H9 (cell line): ENCODE data around the gene KRTAP10-8. TPM values are rescaled to one million over a fixed set of nuclear protein-coding genes. Genes with fewer than 3 reads are reported as not detected.

Experiments
- DNase-seq: peaks from one replicate; pipeline ENCODE4 v3.0.0-alpha.2; 2017
- H2AFZ ChIP-seq: one replicate; pipeline ENCODE4 v1.6.1; 2013; ENCODE audit warnings: mild to moderate bottlenecking, low read length, control low read depth, moderate library complexity
- H2AK5ac ChIP-seq: 2 replicates; pipeline ENCODE4 v1.6.1; 2013; ENCODE audit warnings: low read length, control low read depth, mixed read lengths; ENCODE audit not compliant: insufficient read length
- H2BK120ac ChIP-seq: one replicate; pipeline ENCODE4 v1.6.1; 2013; ENCODE audit warnings: low read depth, mild to moderate bottlenecking, low read length, control low read depth, inconsistent platforms; ENCODE audit not compliant: poor library complexity, severe bottlenecking
- H2BK12ac ChIP-seq: 2 replicates; pipeline ENCODE4 v1.6.1; 2013; ENCODE audit warnings: low read length, control low read depth, mixed read lengths, low read depth; ENCODE audit not compliant: insufficient read length
- H2BK15ac ChIP-seq: 2 replicates; pipeline ENCODE4 v1.6.1; 2013; ENCODE audit warnings: low read depth, low read length, control low read depth
- H2BK20ac ChIP-seq: one replicate; pipeline ENCODE4 v1.6.1; 2013; ENCODE audit warnings: low read depth, mild to moderate bottlenecking, low read length, control low read depth, inconsistent platforms; ENCODE audit not compliant: poor library complexity, severe bottlenecking
- H2BK5ac ChIP-seq: 2 replicates; pipeline ENCODE4 v1.6.1; 2013; ENCODE audit warnings: low read length, control low read depth, mixed read lengths; ENCODE audit not compliant: insufficient read length
- H3K14ac ChIP-seq: 2 replicates; pipeline ENCODE4 v1.6.1; 2013; ENCODE audit warnings: low read length, control low read depth; ENCODE audit not compliant: insufficient read depth
- H3K18ac ChIP-seq: 2 replicates; pipeline ENCODE4 v1.6.1; 2013; ENCODE audit warnings: low read depth, mild to moderate bottlenecking, mixed read lengths, low read length, control low read depth; ENCODE audit not compliant: insufficient read length
- H3K23ac ChIP-seq: 2 replicates; pipeline ENCODE4 v1.6.1; 2013; ENCODE audit warnings: low read length, control low read depth, mixed read lengths, low read depth; ENCODE audit not compliant: insufficient read length
- H3K23me2 ChIP-seq: 2 replicates; pipeline ENCODE4 v1.6.1; 2013; ENCODE audit warnings: low read depth, mild to moderate bottlenecking, mixed read lengths, low read length, control low read depth; ENCODE audit not compliant: insufficient read length, poor library complexity, severe bottlenecking
- H3K27ac ChIP-seq: 2 replicates; pipeline ENCODE4 v1.5.1; 2013; ENCODE audit warnings: low read length, control low read depth, mixed read lengths, low read depth; ENCODE audit not compliant: insufficient read length
- H3K27me3 ChIP-seq: 2 replicates; pipeline ENCODE4 v1.6.1; 2013; ENCODE audit warnings: low read length, control low read depth, inconsistent platforms; ENCODE audit not compliant: insufficient read depth
- H3K4ac ChIP-seq: 2 replicates; pipeline ENCODE4 v1.6.1; 2013; ENCODE audit warnings: low read depth, mild to moderate bottlenecking, control low read depth, inconsistent platforms, low read length, moderate library complexity
- H3K4me1 ChIP-seq: 2 replicates; pipeline ENCODE4 v1.6.1; 2013; ENCODE audit warnings: low read length, control low read depth, inconsistent platforms; ENCODE audit not compliant: insufficient read depth
- H3K4me2 ChIP-seq: 2 replicates; pipeline ENCODE4 v1.6.1; 2013; ENCODE audit warnings: low read length, control low read depth, mixed read lengths; ENCODE audit not compliant: insufficient read length, insufficient read depth
- H3K56ac ChIP-seq: 2 replicates; pipeline ENCODE4 v1.6.1; 2013; ENCODE audit warnings: low read depth, mild to moderate bottlenecking, mixed read lengths, low read length, control low read depth; ENCODE audit not compliant: insufficient read length
- H3K79me1 ChIP-seq: 2 replicates; pipeline ENCODE4 v1.6.1; 2013; ENCODE audit warnings: low read depth, mild to moderate bottlenecking, moderate library complexity, low read length, control low read depth, inconsistent platforms; ENCODE audit not compliant: insufficient read depth, poor library complexity, severe bottlenecking
- H3K79me2 ChIP-seq: 2 replicates; pipeline ENCODE4 v1.6.1; 2013; ENCODE audit warnings: low read length, control low read depth, inconsistent platforms; ENCODE audit not compliant: insufficient read depth
- H3K9ac ChIP-seq: 2 replicates; pipeline ENCODE4 v1.6.1; 2013; ENCODE audit warnings: low read length, control low read depth, mixed read lengths; ENCODE audit not compliant: insufficient read length; ENCODE audit errors: extremely low read depth
- H3K9me3 ChIP-seq: one replicate; pipeline ENCODE4 v1.6.1; 2013; ENCODE audit warnings: low read depth, low read length, inconsistent platforms; ENCODE audit not compliant: control insufficient read depth
- H3T11ph ChIP-seq: one replicate; pipeline ENCODE4 v1.6.1; 2013; ENCODE audit warnings: mild to moderate bottlenecking, low read length, control low read depth, inconsistent platforms
- H4K20me1 ChIP-seq: one replicate; pipeline ENCODE4 v1.6.1; 2013; ENCODE audit not compliant: control insufficient read depth, insufficient read length, insufficient read depth
- H4K5ac ChIP-seq: 2 replicates; pipeline ENCODE4 v1.6.1; 2013; ENCODE audit warnings: low read depth, mild to moderate bottlenecking, mixed read lengths, low read length, control low read depth; ENCODE audit not compliant: insufficient read length
- H4K8ac ChIP-seq: replicated peaks from 2 replicates; pipeline ENCODE4 v1.6.1; 2013; ENCODE audit warnings: low read length, control low read depth, mixed read lengths, low read depth; ENCODE audit not compliant: insufficient read length
- H4K91ac ChIP-seq: 2 replicates; pipeline ENCODE4 v1.6.1; 2013; ENCODE audit warnings: low read depth, mild to moderate bottlenecking, moderate library complexity, mixed read lengths, low read length, control low read depth; ENCODE audit not compliant: insufficient read length
- H3K27ac Mint-ChIP-seq, 3 experiments: 2 replicates in 2 of 3; 3 replicates in 1 of 3; pipeline ENCODE4 v1.8.0; 2020 to 2021; ENCODE audit warnings: mixed read lengths in 3 of 3, mild to moderate bottlenecking in 1 of 3, moderate library complexity in 1 of 3
- H3K27me3 Mint-ChIP-seq: 2 replicates; pipeline ENCODE4 v1.8.0; 2021; ENCODE audit warnings: low read depth, mild to moderate bottlenecking, moderate library complexity, mixed read lengths
- H3K36me3 Mint-ChIP-seq, 3 experiments: 2 replicates in 2 of 3; 3 replicates in 1 of 3; pipeline ENCODE4 v1.8.0; 2020 to 2021; ENCODE audit warnings: low read depth in 3 of 3, mixed read lengths in 3 of 3; ENCODE audit not compliant: insufficient read depth in 1 of 3
- H3K4me1 Mint-ChIP-seq, 2 experiments: 2 replicates each; pipeline ENCODE4 v1.8.0; 2020; ENCODE audit warnings: mixed read lengths in 2 of 2
- H3K4me3 Mint-ChIP-seq, 2 experiments: 2 replicates in 1 of 2; 3 replicates in 1 of 2; pipeline ENCODE4 v1.8.0; 2020 to 2021; ENCODE audit warnings: mild to moderate bottlenecking in 2 of 2, mixed read lengths in 2 of 2, moderate library complexity in 1 of 2
- H3K9me3 Mint-ChIP-seq, 2 experiments: 2 replicates in 1 of 2; 3 replicates in 1 of 2; pipeline ENCODE4 v1.8.0; 2020; ENCODE audit warnings: mild to moderate bottlenecking in 2 of 2, mixed read lengths in 2 of 2, moderate library complexity in 1 of 2
- WGBS: extraction: QIAGEN DNeasy Blood & Tissue Kit; methylation state at CpG from one replicate; pipeline ENCODE4 v1.1.7; 2013; ENCODE audit warnings: missing lambda C conversion rate, low lambda C conversion rate, mixed read lengths; ENCODE audit not compliant: insufficient read length; ENCODE audit errors: extremely low coverage; 5-methylcytosine and 5-hydroxymethylcytosine counted together
- total RNA-seq: library from RNA; stranded (reverse); gene quantifications from 2 replicates; pipeline ENCODE4 v1.2.1, GENCODE V29; 2021
- TF ChIP-seq, protein P1 (sequence below): fragments of 200-600 bp; sonication (generic); conservative IDR thresholded peaks from 3 replicates; pipeline ENCODE4 v1.8.0; 2021; ENCODE audit warnings: antibody characterized with exemption, mild to moderate bottlenecking

Gene KRTAP10-8
- total RNA-seq, 1 experiment from 2014 or later: not detected

DNA sequence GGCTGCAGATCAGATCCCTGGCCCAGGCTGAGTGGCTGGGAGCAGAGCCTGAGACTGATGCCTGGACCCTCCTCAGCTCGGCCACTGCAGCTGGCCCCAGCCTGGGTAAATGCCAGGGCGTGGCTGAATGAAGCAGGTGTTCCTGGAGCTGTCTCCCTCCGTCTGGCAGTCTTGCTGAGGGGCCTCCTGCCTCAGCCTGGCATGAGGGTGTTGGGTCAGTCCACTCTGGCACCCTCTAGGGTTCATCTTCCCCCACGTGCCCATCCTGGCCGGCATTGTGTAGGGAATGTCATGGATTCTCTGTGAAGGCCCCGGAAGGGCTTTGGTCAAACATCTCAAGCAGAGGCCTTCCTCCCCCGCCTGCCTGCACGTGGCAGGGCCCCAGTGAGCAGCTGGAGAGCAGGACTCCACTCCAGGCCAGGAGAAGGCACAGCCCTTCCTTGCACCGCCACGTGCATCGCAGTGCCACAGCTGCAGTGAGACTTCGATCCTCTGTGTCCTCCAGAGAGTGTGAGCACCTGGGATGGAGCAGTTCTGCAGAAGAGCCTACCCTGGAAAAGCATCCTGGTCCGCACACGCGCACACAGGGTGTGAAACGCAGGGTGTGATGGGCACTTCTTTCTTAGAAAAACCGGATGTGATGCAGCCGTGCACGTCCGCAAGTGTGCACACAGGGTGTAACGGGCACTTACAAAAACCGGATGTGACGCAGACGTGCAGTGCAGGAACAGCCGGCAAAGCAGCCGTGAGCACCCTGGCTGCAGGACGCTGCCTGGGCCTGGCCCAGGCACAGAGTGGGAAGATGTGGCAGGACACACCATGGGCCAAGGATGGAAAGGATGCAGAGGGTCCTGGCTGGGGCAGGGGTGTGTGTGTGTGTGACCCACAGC is 43.0 kb upstream of the KRTAP10-8 start:
- Histone ChIP-seq H3K14ac (no peak overlapping the region), H3K79me1 (no peaks in the 10 kb centered on the region), H4K20me1 (no peaks in the 10 kb centered on the region), H3K4me2 (no peak overlapping the region), H3K9me3 (no peaks in the 10 kb centered on the region), H3K79me2 (no peaks in the 10 kb centered on the region), H3K4ac (no peak overlapping the region), H3K27ac (no peak overlapping the region), H3K27me3 (no peaks in the 10 kb centered on the region), H3K9ac (no peak overlapping the region), H3K23me2 (no peaks in the 10 kb centered on the region), H4K8ac (no peak overlapping the region), H3K23ac (no peak overlapping the region), H2BK20ac (no peak overlapping the region), H3T11ph (no peak overlapping the region), H4K91ac (no peak overlapping the region), H2BK12ac (no peak overlapping the region), H3K56ac (no peak overlapping the region), H2AK5ac (no peak overlapping the region), H2BK5ac (no peak overlapping the region), H3K18ac (no peak overlapping the region), H3K4me1 (no peaks in the 10 kb centered on the region), H2BK15ac (no peak overlapping the region), H4K5ac (no peak overlapping the region), H2AFZ (no peak overlapping the region), H2BK120ac (no peak overlapping the region)
- peaks cover 19 to 20% of the 10 kb centered on the region in 2 experiments for H3K9me3 Mint-ChIP-seq
- peaks cover 16% of the 10 kb centered on the region for H3K27me3 Mint-ChIP-seq
- H3K27ac Mint-ChIP-seq: peak overlapping the region in 1 of 3 experiments; percentile 77; a peak in 2 of 7 replicates
- H3K36me3 Mint-ChIP-seq: peaks cover 3 to 22% (median 3%) of the 10 kb centered on the region in 3 experiments; a peak in 5 of 7 replicates
- H3K4me1 Mint-ChIP-seq: no peaks in the 10 kb centered on the region; a peak in 1 of 4 replicates
- no CpG with 5 or more reads among the region's 27 CpGs for WGBS
- TF ChIP-seq, protein P1, sequence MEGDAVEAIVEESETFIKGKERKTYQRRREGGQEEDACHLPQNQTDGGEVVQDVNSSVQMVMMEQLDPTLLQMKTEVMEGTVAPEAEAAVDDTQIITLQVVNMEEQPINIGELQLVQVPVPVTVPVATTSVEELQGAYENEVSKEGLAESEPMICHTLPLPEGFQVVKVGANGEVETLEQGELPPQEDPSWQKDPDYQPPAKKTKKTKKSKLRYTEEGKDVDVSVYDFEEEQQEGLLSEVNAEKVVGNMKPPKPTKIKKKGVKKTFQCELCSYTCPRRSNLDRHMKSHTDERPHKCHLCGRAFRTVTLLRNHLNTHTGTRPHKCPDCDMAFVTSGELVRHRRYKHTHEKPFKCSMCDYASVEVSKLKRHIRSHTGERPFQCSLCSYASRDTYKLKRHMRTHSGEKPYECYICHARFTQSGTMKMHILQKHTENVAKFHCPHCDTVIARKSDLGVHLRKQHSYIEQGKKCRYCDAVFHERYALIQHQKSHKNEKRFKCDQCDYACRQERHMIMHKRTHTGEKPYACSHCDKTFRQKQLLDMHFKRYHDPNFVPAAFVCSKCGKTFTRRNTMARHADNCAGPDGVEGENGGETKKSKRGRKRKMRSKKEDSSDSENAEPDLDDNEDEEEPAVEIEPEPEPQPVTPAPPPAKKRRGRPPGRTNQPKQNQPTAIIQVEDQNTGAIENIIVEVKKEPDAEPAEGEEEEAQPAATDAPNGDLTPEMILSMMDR: no peak
- DNase-seq: no peak
- H3K4me3 Mint-ChIP-seq: no peak overlapping the region
